Nephron (organoid): ENCODE measurements around the gene GPR4.
"Not testable (repeated sequence)": the region's sequence is repeated elsewhere in the genome, so short reads cannot be mapped to it uniquely, and the experiment has no call there.

ENCODE experiments used
- H3K27ac Mint-ChIP-seq, 3 experiments: 2 replicates each; pipeline ENCODE4 v1.8.0; 2020; ENCODE audit warnings: mixed read lengths in 3 of 3, mild to moderate bottlenecking in 2 of 3, moderate library complexity in 1 of 3
- H3K27me3 Mint-ChIP-seq: 2 replicates; pipeline ENCODE4 v1.8.0; 2021; ENCODE audit warnings: low read depth, mild to moderate bottlenecking, moderate library complexity, mixed read lengths
- H3K36me3 Mint-ChIP-seq: 2 replicates; pipeline ENCODE4 v1.8.0; 2020; ENCODE audit warnings: low read depth, mixed read lengths
- H3K4me1 Mint-ChIP-seq: 2 replicates; pipeline ENCODE4 v1.8.0; 2020; ENCODE audit warnings: mixed read lengths
- H3K4me3 Mint-ChIP-seq, 3 experiments: 2 replicates each; pipeline ENCODE4 v1.8.0; 2020; ENCODE audit warnings: mild to moderate bottlenecking in 3 of 3, mixed read lengths in 3 of 3, moderate library complexity in 2 of 3
- H3K9me3 Mint-ChIP-seq: 2 replicates; pipeline ENCODE4 v1.8.0; 2020; ENCODE audit warnings: mixed read lengths
- TF ChIP-seq, protein P1 (sequence below), 3 experiments: fragments of 200-600 bp; sonication (generic); IDR thresholded peaks; one replicate each; pipeline ENCODE4 v1.5.0; 2021; ENCODE audit warnings: antibody characterized with exemption in 3 of 3; ENCODE audit not compliant: unreplicated experiment in 3 of 3

GPR4 gene

DNA sequence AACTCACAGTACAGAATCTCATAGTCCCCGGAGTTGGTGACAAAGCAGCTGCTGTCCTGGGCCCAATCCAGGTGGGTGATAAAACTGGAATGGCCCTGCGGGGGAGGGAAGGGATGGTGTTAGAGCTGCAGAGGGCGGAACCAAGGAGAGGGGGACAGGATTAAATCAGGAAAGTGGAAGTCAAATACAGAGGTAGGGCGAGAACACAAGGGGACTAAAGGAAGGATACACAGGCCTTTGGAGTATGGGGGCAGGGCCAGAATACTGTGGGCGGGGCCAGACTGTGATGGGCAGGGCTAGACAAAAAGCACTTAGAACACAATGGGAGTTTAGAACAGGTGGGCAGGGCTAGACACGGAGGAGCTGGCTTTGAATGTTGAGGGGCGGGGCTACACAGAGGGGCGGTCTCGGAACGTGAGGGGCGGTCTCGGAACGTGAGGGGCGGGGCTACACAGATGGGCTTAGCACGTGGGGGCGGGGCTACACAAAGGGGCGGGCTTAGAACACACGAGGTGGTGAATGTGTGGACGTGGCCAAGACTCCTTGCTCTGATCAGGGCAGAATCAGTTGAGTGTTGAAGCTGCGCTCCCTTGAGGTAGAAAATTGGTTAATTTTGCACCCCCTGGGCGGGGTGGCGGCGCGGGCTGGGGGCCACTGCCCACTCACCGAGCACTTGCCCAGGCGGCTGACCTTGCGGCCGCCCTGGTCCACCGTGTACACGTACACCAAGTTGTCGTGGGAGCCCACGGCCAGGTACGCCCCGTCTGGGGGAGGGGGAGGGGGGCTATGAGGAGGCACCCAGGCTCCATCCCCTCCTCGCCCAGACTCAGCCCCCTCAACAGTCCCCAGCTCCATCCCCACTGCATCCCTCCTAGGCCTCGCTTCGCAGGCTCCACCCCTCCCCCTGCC is 14.0 kb upstream of the GPR4 start:
- Mint-ChIP-seq H3K27me3 (no peaks in the 10 kb centered on the region), H3K9me3 (no peaks in the 10 kb centered on the region), H3K36me3 (peaks cover 28% of the 10 kb centered on the region), H3K27ac (peak overlapping the region; percentile 61 to 95 (median 75)), H3K4me1 (no peaks in the 10 kb centered on the region), H3K4me3 (peak overlapping the region; percentile 70 to 89 (median 74))
- TF ChIP-seq, protein P1, sequence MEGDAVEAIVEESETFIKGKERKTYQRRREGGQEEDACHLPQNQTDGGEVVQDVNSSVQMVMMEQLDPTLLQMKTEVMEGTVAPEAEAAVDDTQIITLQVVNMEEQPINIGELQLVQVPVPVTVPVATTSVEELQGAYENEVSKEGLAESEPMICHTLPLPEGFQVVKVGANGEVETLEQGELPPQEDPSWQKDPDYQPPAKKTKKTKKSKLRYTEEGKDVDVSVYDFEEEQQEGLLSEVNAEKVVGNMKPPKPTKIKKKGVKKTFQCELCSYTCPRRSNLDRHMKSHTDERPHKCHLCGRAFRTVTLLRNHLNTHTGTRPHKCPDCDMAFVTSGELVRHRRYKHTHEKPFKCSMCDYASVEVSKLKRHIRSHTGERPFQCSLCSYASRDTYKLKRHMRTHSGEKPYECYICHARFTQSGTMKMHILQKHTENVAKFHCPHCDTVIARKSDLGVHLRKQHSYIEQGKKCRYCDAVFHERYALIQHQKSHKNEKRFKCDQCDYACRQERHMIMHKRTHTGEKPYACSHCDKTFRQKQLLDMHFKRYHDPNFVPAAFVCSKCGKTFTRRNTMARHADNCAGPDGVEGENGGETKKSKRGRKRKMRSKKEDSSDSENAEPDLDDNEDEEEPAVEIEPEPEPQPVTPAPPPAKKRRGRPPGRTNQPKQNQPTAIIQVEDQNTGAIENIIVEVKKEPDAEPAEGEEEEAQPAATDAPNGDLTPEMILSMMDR (IDR thresholded peaks at IDR 0.05; ENCODE audit: unreplicated experiment in 3 of 3), result no peak

DNA sequence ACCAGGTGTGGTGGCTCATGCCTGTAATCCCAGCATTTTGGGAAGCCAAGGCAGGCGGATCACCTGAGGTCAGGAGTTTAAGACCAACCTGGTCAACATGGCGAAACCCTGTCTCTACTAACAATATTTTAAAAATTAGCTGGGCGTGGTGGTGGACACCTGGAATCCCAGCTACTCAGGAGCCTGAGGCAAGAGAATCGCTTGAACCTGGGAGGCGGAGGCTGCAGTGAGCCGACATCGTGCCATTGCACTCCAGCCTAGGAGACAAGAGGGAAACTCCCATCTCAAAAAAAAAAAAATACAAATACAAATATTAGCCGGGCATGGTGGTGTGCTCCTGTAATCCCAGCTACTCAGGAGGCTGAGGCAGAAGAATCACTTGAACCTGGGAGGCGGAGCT is 13.0 kb upstream of the GPR4 start:
- not testable (repeated sequence) for H3K4me3 Mint-ChIP-seq, H3K4me1 Mint-ChIP-seq, H3K27ac Mint-ChIP-seq, H3K27me3 Mint-ChIP-seq, H3K9me3 Mint-ChIP-seq
- peaks cover 30% of the 10 kb centered on the region for H3K36me3 Mint-ChIP-seq

DNA sequence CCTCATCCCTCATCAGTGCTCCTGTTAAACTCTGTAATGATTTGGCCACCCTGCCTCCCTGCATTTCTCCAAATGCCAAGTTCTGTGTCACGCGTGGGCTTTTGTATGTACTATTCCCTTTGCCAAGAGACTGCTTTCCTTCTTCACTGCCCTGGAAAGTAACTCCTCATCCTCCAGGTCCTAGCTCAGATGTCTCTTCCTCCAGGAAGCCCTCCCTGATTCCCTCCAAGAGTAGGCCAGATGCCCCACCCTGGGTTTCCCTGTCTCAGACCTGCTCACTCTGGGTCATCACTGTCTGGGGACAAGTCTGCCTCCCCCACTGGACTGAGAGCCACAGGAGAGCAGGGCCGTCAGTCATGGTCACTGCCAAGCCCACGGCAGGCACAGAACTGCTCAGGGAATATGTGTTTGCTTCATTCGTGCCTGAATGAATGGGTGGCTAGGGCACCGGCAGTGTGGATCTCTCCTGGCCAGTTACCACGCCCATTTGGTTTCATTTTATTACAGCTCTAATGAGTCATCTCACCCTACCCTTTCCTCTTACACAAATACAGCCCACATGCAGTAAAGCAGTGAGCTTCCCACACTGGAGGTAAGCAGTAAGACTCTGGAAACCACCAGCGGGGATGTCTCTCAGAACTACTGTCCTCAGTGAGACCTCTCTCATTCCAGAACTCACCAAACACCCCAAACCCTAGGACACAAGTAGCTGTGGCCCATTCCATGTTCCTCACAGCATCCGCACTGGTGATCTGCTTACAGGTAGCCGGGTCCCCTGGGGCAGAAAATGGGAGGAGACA is 12.1 kb upstream of the GPR4 start:
- H3K36me3 Mint-ChIP-seq, result peaks cover 35% of the 10 kb centered on the region
- peaks cover 1% of the 10 kb centered on the region for H3K9me3 Mint-ChIP-seq
- no peaks in the 10 kb centered on the region for H3K4me1 Mint-ChIP-seq
- peak overlapping the region in 2 of 3 experiments; percentile 24 to 64 for H3K27ac Mint-ChIP-seq
- H3K4me3 Mint-ChIP-seq, result peak overlapping the region in 2 of 3 experiments; percentile 50 to 60
- TF ChIP-seq, protein P1 (IDR thresholded peaks at IDR 0.05; ENCODE audit: unreplicated experiment in 3 of 3), result no peak
- no peaks in the 10 kb centered on the region for H3K27me3 Mint-ChIP-seq

DNA sequence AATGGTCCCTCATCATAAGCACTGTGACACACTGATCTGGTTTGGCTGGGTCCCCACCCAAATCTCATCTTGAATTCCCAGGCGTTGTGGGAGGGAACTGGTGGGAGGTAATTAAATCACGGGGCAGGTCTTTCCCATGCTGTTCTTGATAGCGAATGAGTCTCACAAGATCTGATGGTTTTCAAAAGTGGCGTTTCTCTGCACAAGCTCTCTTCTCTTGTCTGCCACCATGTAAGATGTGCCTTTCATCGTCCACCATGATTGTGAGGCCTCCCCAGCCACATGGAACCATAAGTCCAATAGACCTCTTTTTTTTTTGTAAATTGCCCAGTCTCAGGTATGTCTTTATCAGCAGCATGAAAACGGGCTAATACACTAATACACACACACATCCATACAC is 6.9 kb upstream of the GPR4 start:
- Mint-ChIP-seq H3K4me3 (no peak overlapping the region), H3K9me3 (peaks cover 8% of the 10 kb centered on the region), H3K27ac (no peak overlapping the region), H3K27me3 (peaks cover 4% of the 10 kb centered on the region), H3K4me1 (peaks cover 6% of the 10 kb centered on the region), H3K36me3 (peaks cover 35% of the 10 kb centered on the region)
- TF ChIP-seq, protein P1 (IDR thresholded peaks at IDR 0.05; ENCODE audit: unreplicated experiment in 3 of 3), result no peak

DNA sequence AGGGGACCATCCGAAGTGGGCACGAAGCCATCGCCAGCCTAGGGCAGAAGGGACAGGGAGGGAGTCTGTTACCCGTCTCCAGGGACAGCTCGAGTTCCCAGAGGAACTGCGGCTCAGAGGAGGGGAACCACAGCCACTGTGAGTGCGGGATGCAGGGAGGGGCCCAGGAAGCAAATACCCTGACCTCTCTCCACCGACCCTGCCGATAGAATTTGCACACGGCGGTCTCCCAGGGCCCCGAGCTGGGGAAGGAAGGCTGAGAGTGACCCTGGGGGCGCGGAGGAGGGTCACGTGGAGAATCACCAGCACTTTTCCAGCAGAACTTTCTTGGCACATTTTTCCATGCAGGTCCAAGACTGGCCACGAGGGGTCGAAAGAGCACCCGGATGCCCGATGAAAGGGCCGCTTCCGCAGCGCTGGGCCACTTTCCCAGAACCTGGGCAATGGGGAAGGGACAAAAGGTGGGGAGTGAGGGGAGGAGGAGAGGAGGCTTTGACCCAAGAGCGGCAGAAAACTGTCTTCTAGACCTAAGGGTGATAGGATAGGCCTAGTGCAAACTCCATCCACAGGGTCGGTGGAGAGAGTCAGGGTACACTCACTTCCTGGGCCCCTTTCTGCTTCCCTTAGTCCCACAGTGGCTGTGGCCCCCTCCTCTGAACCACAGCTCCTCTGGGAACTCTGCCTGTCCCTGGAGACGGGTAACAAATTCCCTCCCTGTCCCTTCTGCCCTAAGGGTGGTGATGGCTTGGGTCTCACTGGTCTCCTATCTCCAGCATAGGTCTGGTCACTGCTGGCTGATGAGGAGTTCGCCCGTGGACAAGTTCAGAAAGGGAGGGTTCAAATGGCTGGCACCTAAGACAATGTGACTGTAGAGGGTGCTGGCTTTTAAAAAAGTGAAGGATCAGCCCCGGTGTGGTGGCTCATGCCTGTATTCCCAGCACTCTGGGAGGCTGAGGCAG is 5.3 kb upstream of the GPR4 start:
- H3K27me3 Mint-ChIP-seq, result peaks cover 20% of the 10 kb centered on the region
- H3K36me3 Mint-ChIP-seq, result peaks cover 30% of the 10 kb centered on the region

More for the DNA sequence above, 5.3 kb upstream of the GPR4 start:
- TF ChIP-seq, protein P1 (IDR thresholded peaks at IDR 0.05; ENCODE audit: unreplicated experiment in 3 of 3), result peak; percentile 79 to 82 (median 81)
- H3K9me3 Mint-ChIP-seq, result peaks cover 8% of the 10 kb centered on the region
- peaks cover 8% of the 10 kb centered on the region for H3K4me1 Mint-ChIP-seq
- peak overlapping the region; percentile 23 to 56 (median 49) for H3K27ac Mint-ChIP-seq
- peak overlapping the region; percentile 54 to 67 (median 54) for H3K4me3 Mint-ChIP-seq
